ENCODE measurements around the gene PRR15. TPM values are rescaled to one million over a fixed set of nuclear protein-coding genes. Genes with fewer than 3 reads are reported as not detected.

Gene PRR15
- total and polyA plus RNA-seq, 2 donors (not counting 1 experiment from before 2014, with no cell fraction given) = 0.04 TPM; not detected in 1

DNA sequence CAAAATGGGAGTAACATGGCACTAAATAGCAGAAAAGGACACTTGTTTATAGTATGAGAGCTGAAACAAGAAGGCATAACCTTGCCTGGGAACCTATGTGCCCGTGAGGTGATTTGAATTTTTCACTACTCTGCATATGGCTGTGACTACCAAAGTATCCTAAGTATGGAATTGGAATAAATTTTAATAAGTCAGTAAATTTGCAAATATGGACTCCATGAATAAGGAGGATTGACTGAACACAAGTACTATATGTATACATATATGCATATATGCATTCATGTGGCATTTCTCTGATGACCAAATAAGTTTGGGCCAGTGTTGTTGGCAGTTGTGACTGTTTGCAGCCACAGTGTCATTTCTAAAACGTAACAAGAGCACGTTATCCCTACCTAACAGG lies 34.5 kb downstream of the PRR15 start:
- POLR2A ChIA-PET = no interaction called here
- H3K27me3 Mint-ChIP-seq = peaks cover 23% of the 10 kb centered on the region

DNA sequence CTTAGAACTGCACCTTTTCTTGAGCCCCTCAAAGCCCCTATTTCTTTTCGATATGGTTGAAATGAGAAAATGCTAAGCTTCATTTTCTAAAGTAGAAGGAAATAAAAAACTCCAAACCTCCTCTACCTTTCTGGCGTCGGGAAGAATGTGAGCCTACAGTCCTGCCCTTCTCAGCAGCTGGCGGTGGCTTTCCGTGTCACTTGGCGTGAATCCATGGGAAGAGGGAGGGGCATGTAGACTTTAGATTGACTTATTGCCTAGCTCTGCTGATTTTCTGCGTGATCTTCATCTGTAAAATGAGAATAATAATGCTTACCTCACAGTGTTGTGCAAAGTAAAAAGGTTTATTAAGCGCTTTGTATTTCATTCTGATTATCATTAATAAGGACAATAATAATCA lies 35.0 kb downstream of the PRR15 start:
- H3K9me3 ChIP-seq (ENCODE audit: control extremely low read depth in 1 of 3, control insufficient read depth in 2 of 3, insufficient read depth in 1 of 3, low read length in 2 of 3) = no peaks in the 10 kb centered on the region
- Mint-ChIP-seq H3K4me3 (no peak overlapping the region), H3K4me1 (no peaks in the 10 kb centered on the region), H3K9me3 (ENCODE audit: insufficient read depth) (no peaks in the 10 kb centered on the region), H3K27me3 (peaks cover 25% of the 10 kb centered on the region), H3K27ac (no peak overlapping the region)
- TF ChIP-seq EZH2 (IDR thresholded peaks at IDR 0.05; ENCODE audit: borderline replicate concordance, insufficient read depth, low read depth, low read length, poor library complexity, severe bottlenecking) = no peak
- TF ChIP-seq, protein P1, sequence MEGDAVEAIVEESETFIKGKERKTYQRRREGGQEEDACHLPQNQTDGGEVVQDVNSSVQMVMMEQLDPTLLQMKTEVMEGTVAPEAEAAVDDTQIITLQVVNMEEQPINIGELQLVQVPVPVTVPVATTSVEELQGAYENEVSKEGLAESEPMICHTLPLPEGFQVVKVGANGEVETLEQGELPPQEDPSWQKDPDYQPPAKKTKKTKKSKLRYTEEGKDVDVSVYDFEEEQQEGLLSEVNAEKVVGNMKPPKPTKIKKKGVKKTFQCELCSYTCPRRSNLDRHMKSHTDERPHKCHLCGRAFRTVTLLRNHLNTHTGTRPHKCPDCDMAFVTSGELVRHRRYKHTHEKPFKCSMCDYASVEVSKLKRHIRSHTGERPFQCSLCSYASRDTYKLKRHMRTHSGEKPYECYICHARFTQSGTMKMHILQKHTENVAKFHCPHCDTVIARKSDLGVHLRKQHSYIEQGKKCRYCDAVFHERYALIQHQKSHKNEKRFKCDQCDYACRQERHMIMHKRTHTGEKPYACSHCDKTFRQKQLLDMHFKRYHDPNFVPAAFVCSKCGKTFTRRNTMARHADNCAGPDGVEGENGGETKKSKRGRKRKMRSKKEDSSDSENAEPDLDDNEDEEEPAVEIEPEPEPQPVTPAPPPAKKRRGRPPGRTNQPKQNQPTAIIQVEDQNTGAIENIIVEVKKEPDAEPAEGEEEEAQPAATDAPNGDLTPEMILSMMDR (IDR thresholded peaks at IDR 0.05) = no peak
- 50% methylated on average over 2 of the region's 8 CpGs for WGBS (ENCODE audit: insufficient coverage)
- no peak overlapping the region for H3K4me2 ChIP-seq (replicated peaks; ENCODE audit: low read depth, low read length, poor library complexity, severe bottlenecking)
- no peak overlapping the region for H2AFZ ChIP-seq (ENCODE audit: insufficient read depth, low read depth, low read length, poor library complexity, severe bottlenecking)
- DNase-seq (no peak), ATAC-seq (ENCODE audit: low read depth) (no peak)
- intact Hi-C loops (cut with micrococcal nuclease) = no loop called here
- H3K9ac ChIP-seq (ENCODE audit: low read length) = no peak overlapping the region
- H3K79me2 ChIP-seq (ENCODE audit: control insufficient read depth, insufficient read depth, low read length) = no peaks in the 10 kb centered on the region
- no peak overlapping the region for H3K27ac ChIP-seq (ENCODE audit: low read length in 2 of 2)
- no peaks in the 10 kb centered on the region for H3K36me3 ChIP-seq (replicated peaks in 1 of 2; ENCODE audit: control extremely low read depth in 1 of 2, control insufficient read depth in 1 of 2, extremely low read depth in 1 of 2, insufficient read depth in 2 of 2, low read length in 1 of 2)
- no peaks in the 10 kb centered on the region for H3K27me3 ChIP-seq (replicated peaks in 1 of 4; ENCODE audit: control extremely low read depth in 1 of 4, control insufficient read depth in 3 of 4, insufficient read depth in 4 of 4, low read length in 3 of 4)
- no peaks in the 10 kb centered on the region for H3K4me1 ChIP-seq (ENCODE audit: control insufficient read depth in 2 of 2, insufficient read depth in 2 of 2, low read length in 2 of 2)
- ChIA-PET POLR2A (no interaction called here), CTCF (no interaction called here)
- no peak overlapping the region for H3K4me3 ChIP-seq (ENCODE audit: control extremely low read depth in 1 of 5, extremely low read depth in 1 of 5, insufficient read depth in 1 of 5, low read depth in 2 of 5, low read length in 4 of 5)
- H4K20me1 ChIP-seq (ENCODE audit: control insufficient read depth, insufficient read depth, low read length, poor library complexity, severe bottlenecking) = no peaks in the 10 kb centered on the region

More for the DNA sequence above, 34.5 kb downstream of the PRR15 start:
- Histone ChIP-seq H3K36me3 (replicated peaks in 1 of 2; ENCODE audit: control extremely low read depth in 1 of 2, control insufficient read depth in 1 of 2, extremely low read depth in 1 of 2, insufficient read depth in 2 of 2, low read length in 1 of 2) (no peaks in the 10 kb centered on the region), H3K4me3 (ENCODE audit: control extremely low read depth in 1 of 5, extremely low read depth in 1 of 5, insufficient read depth in 1 of 5, low read depth in 2 of 5, low read length in 4 of 5) (no peak overlapping the region), H3K9me3 (ENCODE audit: control extremely low read depth in 1 of 3, control insufficient read depth in 2 of 3, insufficient read depth in 1 of 3, low read length in 2 of 3) (no peaks in the 10 kb centered on the region), H3K9ac (ENCODE audit: low read length) (no peak overlapping the region), H4K20me1 (ENCODE audit: control insufficient read depth, insufficient read depth, low read length, poor library complexity, severe bottlenecking) (no peaks in the 10 kb centered on the region), H3K27me3 (replicated peaks in 1 of 4; ENCODE audit: control extremely low read depth in 1 of 4, control insufficient read depth in 3 of 4, insufficient read depth in 4 of 4, low read length in 3 of 4) (no peaks in the 10 kb centered on the region), H3K27ac (ENCODE audit: low read length in 2 of 2) (no peak overlapping the region), H3K4me2 (replicated peaks; ENCODE audit: low read depth, low read length, poor library complexity, severe bottlenecking) (no peak overlapping the region), H2AFZ (ENCODE audit: insufficient read depth, low read depth, low read length, poor library complexity, severe bottlenecking) (no peak overlapping the region), H3K4me1 (ENCODE audit: control insufficient read depth in 2 of 2, insufficient read depth in 2 of 2, low read length in 2 of 2) (no peaks in the 10 kb centered on the region), H3K79me2 (ENCODE audit: control insufficient read depth, insufficient read depth, low read length) (no peaks in the 10 kb centered on the region)
- no peaks in the 10 kb centered on the region for H3K9me3 Mint-ChIP-seq (ENCODE audit: insufficient read depth)
- H3K4me3 Mint-ChIP-seq = no peak overlapping the region
- no peak overlapping the region for H3K27ac Mint-ChIP-seq
- 100% methylated on average over 1 of the region's 3 CpGs for WGBS (ENCODE audit: insufficient coverage)
- CTCF ChIA-PET = no interaction called here
- ATAC-seq (ENCODE audit: low read depth) (no peak), DNase-seq (no peak)
- TF ChIP-seq EZH2 (IDR thresholded peaks at IDR 0.05; ENCODE audit: borderline replicate concordance, insufficient read depth, low read depth, low read length, poor library complexity, severe bottlenecking) = no peak
- TF ChIP-seq, protein P1 (IDR thresholded peaks at IDR 0.05) = no peak
- intact Hi-C loops (cut with micrococcal nuclease) = no loop called here
- no peaks in the 10 kb centered on the region for H3K4me1 Mint-ChIP-seq
